OCI-LY7 (cell line): ENCODE results near the gene CATSPERB. TPM values are rescaled to one million over a fixed set of nuclear protein-coding genes. Genes with fewer than 3 reads are reported as not detected.

Experiments used
- BruUV-seq: library from RNA; stranded (reverse); fragments of 400-500 nt; replicated peaks from 2 replicates; lab custom pipeline; 2021; lab: Mats Ljungman, UMichigan
- CTCF ChIA-PET: fragments of 300-600 bp; sonication (Branson Sonifier 250); formaldehyde crosslinking; loops from one replicate; lab custom pipeline; 2022; ENCODE audit warnings: antibody characterized with exemption; ENCODE audit not compliant: unreplicated experiment; lab: Charles Lee
- POLR2A ChIA-PET: fragments of 300-600 bp; sonication (Branson Sonifier 250); formaldehyde crosslinking; loops from one replicate; lab custom pipeline; 2022; ENCODE audit warnings: antibody characterized with exemption; lab: Charles Lee
- DNase-seq: peaks from one replicate; pipeline ENCODE4 v3.0.0-alpha.2; 2015; ENCODE audit warnings: low spot score
- H2AFZ ChIP-seq: fragments of 200-600 bp; sonication (generic), shearing (Covaris generic); 2 replicates; pipeline ENCODE4 v1.6.1; 2014; ENCODE audit warnings: mild to moderate bottlenecking, antibody characterized with exemption, low read length, moderate library complexity
- H3K27ac ChIP-seq: fragments of 200-600 bp; sonication (generic); 2 replicates; pipeline ENCODE4 v1.5.1; 2014; ENCODE audit warnings: mixed run types, low read depth, mild to moderate bottlenecking, moderate library complexity, low read length, inconsistent platforms; ENCODE audit not compliant: poor library complexity, severe bottlenecking
- H3K36me3 ChIP-seq: fragments of 200-600 bp; sonication (generic); 2 replicates; pipeline ENCODE4 v1.6.1; 2014; ENCODE audit warnings: mild to moderate bottlenecking, antibody characterized with exemption, low read length, moderate library complexity, mixed read lengths; ENCODE audit not compliant: insufficient read depth
- H3K4me1 ChIP-seq: fragments of 200-600 bp; sonication (generic); 2 replicates; pipeline ENCODE4 v1.5.1; 2014; ENCODE audit warnings: mild to moderate bottlenecking, low read length; ENCODE audit not compliant: insufficient read depth, poor library complexity, severe bottlenecking
- H3K4me2 ChIP-seq: fragments of 200-600 bp; sonication (generic); 2 replicates; pipeline ENCODE4 v1.6.1; 2014; ENCODE audit warnings: mild to moderate bottlenecking, low read length
- H3K4me3 ChIP-seq: fragments of 200-600 bp; sonication (generic); 2 replicates; pipeline ENCODE4 v1.5.1; 2014; ENCODE audit warnings: mild to moderate bottlenecking, low read depth, low read length; ENCODE audit not compliant: poor library complexity, severe bottlenecking
- H3K79me2 ChIP-seq: fragments of 200-600 bp; sonication (generic); 2 replicates; pipeline ENCODE4 v1.6.1; 2016; ENCODE audit warnings: low read depth, mild to moderate bottlenecking, low read length, moderate library complexity, mixed read lengths; ENCODE audit not compliant: insufficient read depth
- H3K9me2 ChIP-seq: fragments of 200-600 bp; sonication (generic); 2 replicates; pipeline ENCODE4 v1.6.1; 2016; ENCODE audit warnings: mild to moderate bottlenecking, low read length, mixed read lengths; ENCODE audit not compliant: insufficient read depth
- H3K9me3 ChIP-seq: fragments of 200-600 bp; sonication (generic); 2 replicates; pipeline ENCODE4 v1.6.1; 2014; ENCODE audit warnings: mild to moderate bottlenecking, mixed run types, low read length, mixed read lengths
- H4K20me1 ChIP-seq: fragments of 200-600 bp; sonication (generic); 2 replicates; pipeline ENCODE4 v1.6.1; 2014; ENCODE audit warnings: mild to moderate bottlenecking, antibody characterized with exemption, low read length, moderate library complexity, mixed read lengths; ENCODE audit not compliant: insufficient read depth
- CTCF ChIP-seq: fragments of 200-600 bp; sonication (generic); conservative IDR thresholded peaks from 2 replicates; pipeline ENCODE4 v1.5.1; 2014; ENCODE audit warnings: mild to moderate bottlenecking, antibody characterized with exemption, low read length, moderate library complexity, mixed read lengths
- EZH2phosphoT487 ChIP-seq: fragments of 200-600 bp; sonication (generic); IDR thresholded peaks from 2 replicates; pipeline ENCODE4 v1.6.1; 2018; ENCODE audit warnings: low read depth, borderline replicate concordance, mild to moderate bottlenecking, mixed run types, antibody characterized with exemption, low read length, moderate library complexity, mixed read lengths
- intact Hi-C: fragments of 100-400 bp; cut with micrococcal nuclease; formaldehyde crosslinking; loops from one replicate; pipeline ENCODE4 v1.10.0; 2022; ENCODE audit not compliant: unreplicated experiment
- total RNA-seq, 2 experiments: library from RNA; depleted of rRNA in 1 of 2; stranded (reverse); fragments of >200 nt in 1 of 2; shearing (Covaris generic) in 1 of 2; gene quantifications; 2 replicates each; pipeline ENCODE4 v1.2.3, GENCODE V29; 2014 to 2022

CATSPERB gene
- total RNA-seq, 2 experiments from 2014 or later = not detected

GRCh38 chr14:91753501-91754128 lies 21.7 kb upstream of the CATSPERB start:
- DNase-seq = no peak
- H3K36me3 ChIP-seq = no peaks in the 10 kb centered on the region
- no peak overlapping the region for H3K27ac ChIP-seq
- POLR2A ChIA-PET = no interaction called here
- no peaks in the 10 kb centered on the region for H4K20me1 ChIP-seq
- TF ChIP-seq CTCF = no peak
- H3K4me2 ChIP-seq = no peak overlapping the region
- no peak overlapping the region for H3K4me3 ChIP-seq
- H3K9me3 ChIP-seq = no peaks in the 10 kb centered on the region
- no peaks in the 10 kb centered on the region for H3K4me1 ChIP-seq
- no TSS peak for BruUV-seq
- CTCF ChIA-PET = no interaction called here
- H3K79me2 ChIP-seq = no peaks in the 10 kb centered on the region
- H2AFZ ChIP-seq = no peak overlapping the region
- intact Hi-C loops = no loop called here
- H3K9me2 ChIP-seq = no peaks in the 10 kb centered on the region

- TF ChIP-seq EZH2phosphoT487 (no peak), CTCF (no peak)
- H3K9me2 ChIP-seq = no peaks in the 10 kb centered on the region
- H3K79me2 ChIP-seq = no peaks in the 10 kb centered on the region
- CTCF ChIA-PET = no interaction called here
- intact Hi-C loops = no loop called here
- no TSS peak for BruUV-seq
- no peak for DNase-seq
- H3K9me3 ChIP-seq = no peaks in the 10 kb centered on the region
- no peak overlapping the region for H2AFZ ChIP-seq
- H3K4me1 ChIP-seq = no peaks in the 10 kb centered on the region
- no peaks in the 10 kb centered on the region for H3K36me3 ChIP-seq
- no peaks in the 10 kb centered on the region for H4K20me1 ChIP-seq
- POLR2A ChIA-PET = no interaction called here
- H3K27ac ChIP-seq = no peak overlapping the region
- no peak overlapping the region for H3K4me3 ChIP-seq
- H3K4me2 ChIP-seq = no peak overlapping the region
Measured at GRCh38 chr14:91752961-91753360, 21.1 kb upstream of the CATSPERB start.

- intact Hi-C loops = no loop called here
- no peak for DNase-seq
- Histone ChIP-seq H3K9me2 (no peaks in the 10 kb centered on the region), H3K36me3 (no peaks in the 10 kb centered on the region), H4K20me1 (no peaks in the 10 kb centered on the region), H3K4me2 (no peak overlapping the region), H3K79me2 (no peaks in the 10 kb centered on the region), H3K4me3 (no peak overlapping the region), H3K9me3 (no peaks in the 10 kb centered on the region), H2AFZ (no peak overlapping the region), H3K4me1 (no peaks in the 10 kb centered on the region), H3K27ac (no peak overlapping the region)
- POLR2A ChIA-PET = no interaction called here
- CTCF ChIA-PET = no interaction called here
- BruUV-seq = no TSS peak
- TF ChIP-seq EZH2phosphoT487 (no peak), CTCF (no peak)
Measured at GRCh38 chr14:91751719-91752118, 19.8 kb upstream of the CATSPERB start.
